ENCODE results near the gene ZMYND8. TPM values are rescaled to one million over a fixed set of nuclear protein-coding genes. Genes with fewer than 3 reads are reported as not detected.

Gene ZMYND8
- total and polyA plus RNA-seq, 2 of the 8 experiments (the other 6 are each of a cell fraction or from before 2014, with no cell fraction given) = 50.5 to 163 TPM

DNA sequence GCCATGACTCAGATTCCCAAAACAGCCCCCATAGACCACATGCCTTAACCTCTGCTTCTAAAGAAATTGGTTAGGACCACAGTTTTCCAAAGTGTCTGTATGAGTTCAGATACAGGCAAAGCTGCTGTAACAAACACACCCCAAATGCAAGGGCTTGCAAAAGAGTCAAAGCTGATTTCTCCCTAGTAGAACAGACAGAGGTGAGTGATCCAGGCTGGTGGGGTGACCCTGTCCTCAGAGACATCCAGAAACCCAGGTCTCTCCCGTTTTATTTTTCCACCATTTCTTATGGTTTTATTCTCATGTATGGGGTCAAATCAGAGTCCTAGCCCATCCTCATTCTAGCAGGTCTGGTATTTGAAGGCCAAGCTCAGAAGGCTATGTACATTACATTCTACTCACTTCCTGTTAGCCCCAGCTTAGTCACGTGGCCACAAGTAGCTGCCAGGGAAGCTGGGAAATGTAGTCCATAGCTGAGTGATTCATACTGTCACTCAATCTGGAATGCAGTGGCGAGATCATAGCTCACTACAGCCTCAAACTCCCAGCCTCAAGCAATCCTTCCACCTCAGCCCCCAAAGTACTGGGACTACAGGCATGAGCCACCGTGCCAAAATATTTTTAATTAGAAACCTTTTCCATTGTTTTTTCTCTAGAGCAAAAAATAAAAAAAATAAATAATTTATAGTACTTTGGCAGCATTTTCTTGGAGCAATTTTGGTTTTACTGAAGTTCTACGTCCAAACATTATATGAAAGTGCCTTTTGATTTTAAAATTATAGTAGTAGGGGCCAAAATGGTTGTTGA is 175.2 kb downstream of the ZMYND8 start:
- H3K4ac ChIP-seq (replicated peaks; ENCODE audit: insufficient read length, low read depth, low read length) = no peak overlapping the region
- no peak overlapping the region for H3K18ac ChIP-seq (ENCODE audit: extremely low read depth, low read length)
- H3K9me3 ChIP-seq (ENCODE audit: insufficient read depth in 2 of 2, low read depth in 1 of 2, low read length in 1 of 2) = no peaks in the 10 kb centered on the region
- POLR2A ChIA-PET (ENCODE audit: partially characterized antibody) = no interaction called here
- no peak overlapping the region for H3K4me3 ChIP-seq (ENCODE audit: extremely low read depth in 1 of 4, insufficient read depth in 2 of 4, low read depth in 3 of 4, low read length in 4 of 4)
- H2BK120ac ChIP-seq (replicated peaks; ENCODE audit: low read depth, low read length) = no peak overlapping the region
- H3K23me2 ChIP-seq (ENCODE audit: low read depth, low read length) = peaks cover 6% of the 10 kb centered on the region; the same call in 1 of the 2 replicates
- TF ChIP-seq USF2 (IDR thresholded peaks at IDR 0.05; ENCODE audit: low read length) = peak; percentile 94
- peak; percentile 82 for TF ChIP-seq ATF3 (IDR thresholded peaks at IDR 0.05; ENCODE audit: insufficient read depth, low read depth, low read length)
- peak; percentile 56; the same call in 1 of the 2 replicates for TF ChIP-seq TEAD4 (IDR thresholded peaks at IDR 0.05; ENCODE audit: low read depth, low read length)
- TF ChIP-seq, protein P1, sequence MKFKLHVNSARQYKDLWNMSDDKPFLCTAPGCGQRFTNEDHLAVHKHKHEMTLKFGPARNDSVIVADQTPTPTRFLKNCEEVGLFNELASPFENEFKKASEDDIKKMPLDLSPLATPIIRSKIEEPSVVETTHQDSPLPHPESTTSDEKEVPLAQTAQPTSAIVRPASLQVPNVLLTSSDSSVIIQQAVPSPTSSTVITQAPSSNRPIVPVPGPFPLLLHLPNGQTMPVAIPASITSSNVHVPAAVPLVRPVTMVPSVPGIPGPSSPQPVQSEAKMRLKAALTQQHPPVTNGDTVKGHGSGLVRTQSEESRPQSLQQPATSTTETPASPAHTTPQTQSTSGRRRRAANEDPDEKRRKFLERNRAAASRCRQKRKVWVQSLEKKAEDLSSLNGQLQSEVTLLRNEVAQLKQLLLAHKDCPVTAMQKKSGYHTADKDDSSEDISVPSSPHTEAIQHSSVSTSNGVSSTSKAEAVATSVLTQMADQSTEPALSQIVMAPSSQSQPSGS (IDR thresholded peaks at IDR 0.05; ENCODE audit: low read length) = no peak
- TF ChIP-seq SIX5 (IDR thresholded peaks at IDR 0.05; ENCODE audit: low read depth, low read length) = peak; percentile 89
- TF ChIP-seq SP1 (IDR thresholded peaks at IDR 0.05; ENCODE audit: low read depth, low read length) = 0 out of 2 replicates have a peak, but pooled peaks have one; percentile 26
- no peak overlapping the region for H4K91ac ChIP-seq (replicated peaks; ENCODE audit: insufficient read length, low read length)
- H3K79me1 ChIP-seq (ENCODE audit: low read depth, low read length) = no peaks in the 10 kb centered on the region
- no peak overlapping the region for H2BK12ac ChIP-seq (ENCODE audit: low read depth, low read length)
- no peaks in the 10 kb centered on the region for H3K36me3 ChIP-seq (ENCODE audit: control insufficient read depth in 2 of 4, insufficient read depth in 4 of 4, low read length in 3 of 4)
- H3K14ac ChIP-seq (ENCODE audit: insufficient read length) = no peak overlapping the region
- WGBS, 2 experiments (ENCODE audit: extremely low coverage in 1 of 2, insufficient coverage in 1 of 2, insufficient read length in 1 of 2, insufficient replicate concordance in 2 of 2, low coverage in 1 of 2, low lambda C conversion rate in 2 of 2, missing lambda C conversion rate in 1 of 2) = 66% methylated on average over 5 of the region's 5 CpGs; no CpG with 5 or more reads in 1 of the 2 experiments
- H4K5ac ChIP-seq (ENCODE audit: insufficient read length, low read depth, low read length) = no peak overlapping the region
- no peak overlapping the region for H3K23ac ChIP-seq (ENCODE audit: insufficient read length)
- no peak overlapping the region for H2AK5ac ChIP-seq (ENCODE audit: low read depth, low read length)
- H3K27me3 ChIP-seq (replicated peaks in 1 of 4; ENCODE audit: control insufficient read depth in 3 of 4, extremely low read depth in 1 of 4, insufficient read depth in 3 of 4, low read length in 3 of 4) = peaks cover 0 to 3% (median 0%) of the 10 kb centered on the region in 4 experiments; a peak in 1 of 7 replicates
- H3K27ac ChIP-seq (ENCODE audit: low read depth, low read length) = no peak overlapping the region
- CTCF ChIA-PET (ENCODE audit: partially characterized antibody) = interaction anchor here (0.6 to 2.0 kb wide), 6 partner anchors 10 to 429 kb away, joined by 3 to 7 read pairs (median 3); no protein-coding TSS in a partner anchor
- peak overlapping the region; percentile 68 for H2AFZ ChIP-seq (ENCODE audit: low read length)
- H2BK5ac ChIP-seq (ENCODE audit: low read depth, low read length) = no peak overlapping the region
- peak; percentile 85 for FAIRE-seq
- peaks cover 0 to 2% (median 0%) of the 10 kb centered on the region in 4 experiments; a peak in 1 of 7 replicates for H3K4me1 ChIP-seq (replicated peaks in 1 of 4; ENCODE audit: control insufficient read depth in 3 of 4, insufficient read depth in 4 of 4, low read length in 3 of 4)
- H4K8ac ChIP-seq (ENCODE audit: extremely low read depth, insufficient read depth, low read length) = no peak overlapping the region
- no peaks in the 10 kb centered on the region for H4K20me1 ChIP-seq (replicated peaks in 1 of 2; ENCODE audit: control insufficient read depth in 1 of 2, insufficient read depth in 2 of 2, low read length in 2 of 2)
- H3K56ac ChIP-seq (replicated peaks; ENCODE audit: insufficient read length, low read depth, low read length) = no peak overlapping the region
- no peak overlapping the region for H2BK20ac ChIP-seq (ENCODE audit: low read length)
- no peak for DNase-seq (ENCODE audit: low read depth in 1 of 2, low spot score in 2 of 2)
- H3K79me2 ChIP-seq (ENCODE audit: control insufficient read depth in 1 of 2, insufficient read depth in 2 of 2, low read length in 2 of 2) = no peaks in the 10 kb centered on the region
- H3K9ac ChIP-seq (replicated peaks in 1 of 4; ENCODE audit: extremely low read depth in 1 of 4, low read depth in 3 of 4, low read length in 3 of 4) = no peak overlapping the region
- no peak overlapping the region for H2BK15ac ChIP-seq (ENCODE audit: low read length)
- no peak overlapping the region for H3K4me2 ChIP-seq (ENCODE audit: insufficient read depth in 1 of 2, low read depth in 2 of 2, low read length in 2 of 2)

Measured in H1 (cell line).